G401.6 (cell line): ENCODE results near the gene EFHB.
A peak's percentile ranks its signal among the peaks of the same experiment; 100 is the strongest.
"Not testable (repeated sequence)": the region's sequence is repeated elsewhere in the genome, so short reads cannot be mapped to it uniquely, and the experiment has no call there.

Source experiments
- FAIRE-seq: peaks from 2 replicates; lab custom pipeline; 2012; peaks lifted over from hg19 to GRCh38; lab: Jason Lieb, UNC

EFHB gene, protein sequence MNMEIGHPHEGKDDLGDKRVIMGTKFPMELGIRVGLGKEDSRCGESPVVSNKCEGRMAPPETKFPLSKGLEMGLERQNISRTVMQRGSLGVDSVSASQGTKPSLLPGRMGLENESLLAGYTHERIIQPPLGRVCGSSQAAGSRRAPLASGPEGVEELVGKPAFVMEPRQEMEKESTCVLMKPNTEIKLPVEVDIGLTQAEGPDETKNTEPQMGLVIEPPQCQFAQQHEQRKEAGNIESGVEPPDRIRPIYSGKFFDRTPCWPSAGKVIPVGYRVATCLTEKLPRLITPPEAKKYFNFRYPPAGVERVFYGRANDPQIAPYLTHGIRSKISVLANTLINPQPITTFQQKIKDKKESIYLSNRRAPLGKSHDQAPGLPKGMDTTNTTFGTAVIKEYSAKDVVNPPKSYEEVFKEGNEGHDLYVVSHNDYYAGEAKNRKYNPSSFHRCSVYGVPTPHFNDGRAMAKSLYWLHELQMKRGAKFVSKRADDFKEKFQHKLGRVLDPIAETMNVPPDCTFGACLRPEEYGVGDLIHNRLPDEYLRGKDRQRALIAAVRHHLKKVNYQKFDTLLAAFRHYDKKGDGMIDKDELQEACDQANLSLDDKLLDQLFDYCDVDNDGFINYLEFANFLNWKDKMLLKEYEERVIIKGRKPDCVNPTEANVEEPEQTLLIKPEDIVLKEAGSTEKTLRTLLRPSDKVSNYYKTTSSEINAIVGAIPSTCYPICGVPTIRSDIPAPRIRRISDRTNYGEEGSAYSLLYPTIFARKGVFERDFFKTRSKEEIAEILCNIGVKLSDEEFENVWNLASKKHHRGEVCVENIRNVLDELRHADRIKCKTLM

DNA sequence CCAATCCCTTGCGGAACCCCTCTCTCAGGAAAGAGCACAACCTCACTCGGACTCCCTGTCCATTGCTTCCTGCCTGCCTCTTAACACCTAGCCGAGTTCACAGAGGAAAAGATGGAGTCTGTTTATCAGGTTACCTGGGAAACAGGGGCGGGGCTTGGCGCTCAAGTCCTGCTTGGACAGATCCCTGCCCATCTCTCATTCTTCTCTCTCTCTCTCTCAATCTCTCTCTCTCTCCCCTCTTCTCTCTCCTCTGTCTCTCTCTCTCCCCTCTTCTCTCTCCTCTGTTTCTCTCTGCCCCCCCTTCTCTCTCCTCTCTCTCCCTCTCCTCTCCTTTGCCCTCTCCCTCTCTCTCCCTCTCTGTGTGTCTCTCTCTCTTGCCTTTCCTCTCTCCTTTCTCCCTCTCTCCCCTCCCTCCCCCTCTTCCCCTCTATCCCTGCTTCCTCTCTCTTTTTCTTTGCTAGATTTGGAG lies at the start of gene EFHB:
EFHB (minus strand) TSS at position 120 of the 469 bp plus-strand sequence. CDS start 199 bp downstream, outside the sequence.
- FAIRE-seq: no peak

GRCh38 chr3:19972054-19972453 lies 38.0 kb upstream of the EFHB start:
- no peak for FAIRE-seq

- no peak for FAIRE-seq
Observed at GRCh38 chr3:19970327-19970726, 36.3 kb upstream of the EFHB start.

DNA sequence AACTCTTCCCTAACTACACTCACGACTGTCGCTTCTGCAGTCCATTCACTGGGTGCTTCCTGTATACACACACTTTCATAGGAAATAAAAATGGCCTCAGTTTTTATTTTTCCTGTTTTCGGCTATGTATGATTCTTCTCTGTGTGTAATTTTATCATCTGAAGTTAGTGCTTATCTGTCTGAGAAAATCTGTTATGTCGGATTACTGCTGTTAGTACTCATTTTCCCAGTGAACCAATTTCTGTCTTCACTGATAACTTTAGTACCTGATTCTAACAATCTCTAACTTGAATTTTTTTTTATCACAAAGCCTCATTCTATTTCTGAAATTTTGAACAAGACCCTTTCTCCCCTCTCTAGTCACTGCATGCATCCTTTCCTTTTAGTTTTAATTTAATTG lies 33.8 kb upstream of the EFHB start:
- no peak for FAIRE-seq

GRCh38 chr3:19967208-19967607 lies 33.2 kb upstream of the EFHB start:
- FAIRE-seq: no peak

- no peak for FAIRE-seq
Observed at GRCh38 chr3:19961960-19962359, 27.9 kb upstream of the EFHB start.

DNA sequence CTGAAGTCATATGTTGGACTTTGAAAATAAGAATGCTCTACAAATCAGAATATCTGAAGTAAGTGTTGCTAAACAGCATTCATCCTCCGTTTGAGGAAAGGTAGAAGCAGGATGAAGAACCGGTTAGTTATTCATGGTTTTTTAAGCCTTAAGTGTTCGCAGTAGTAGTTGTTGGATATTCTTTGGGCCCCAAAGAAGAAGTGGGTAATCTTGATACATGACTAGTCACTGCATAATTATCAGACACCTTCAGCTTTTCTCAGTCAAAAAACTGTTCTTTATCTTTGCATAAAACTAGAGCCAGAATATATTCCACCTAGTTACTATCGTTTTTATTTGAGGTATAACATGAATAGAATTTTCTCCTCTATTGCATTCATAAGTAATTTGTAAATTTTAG lies 26.7 kb upstream of the EFHB start:
- no peak for FAIRE-seq

DNA sequence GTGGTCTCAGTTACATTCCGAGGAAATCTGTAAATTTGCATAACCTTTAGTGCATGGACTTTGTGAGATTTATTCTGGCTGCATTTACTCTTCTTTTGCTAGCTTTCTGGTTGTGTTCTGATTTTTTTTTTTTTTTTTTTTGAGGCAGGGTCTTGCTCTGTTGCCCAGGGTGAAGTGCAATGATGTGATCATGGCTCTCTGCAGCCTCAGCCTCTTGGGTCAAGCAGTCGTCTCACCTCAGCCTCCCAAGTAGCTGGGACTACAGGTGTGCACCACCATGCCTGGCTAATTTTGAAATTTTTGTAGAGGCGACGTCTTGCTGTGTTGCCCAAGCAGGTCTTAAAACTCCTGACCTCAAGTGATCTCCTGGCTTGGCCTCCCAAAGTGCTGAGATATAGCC lies 25.5 kb upstream of the EFHB start:
- no peak for FAIRE-seq

DNA sequence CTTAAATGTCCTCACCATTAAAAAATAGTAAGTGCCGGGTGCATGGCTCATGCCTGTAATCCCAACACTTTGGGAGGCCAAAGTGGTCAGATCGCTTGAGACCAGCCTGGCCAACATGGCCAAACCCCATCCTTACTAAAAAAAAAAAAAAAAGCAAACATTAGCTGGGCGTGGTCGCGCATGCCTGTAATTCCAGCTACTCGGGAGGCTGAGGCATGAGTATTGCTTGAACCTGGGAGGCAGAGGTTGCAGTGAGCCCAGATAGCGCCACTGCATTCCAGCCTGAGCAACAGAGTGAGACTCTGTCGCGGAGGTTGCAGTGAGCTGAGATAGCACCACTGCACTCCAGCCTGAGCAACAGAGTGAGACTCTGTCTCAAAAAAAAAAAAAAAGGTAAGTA lies 23.3 kb upstream of the EFHB start:
- FAIRE-seq: not testable (repeated sequence)

DNA sequence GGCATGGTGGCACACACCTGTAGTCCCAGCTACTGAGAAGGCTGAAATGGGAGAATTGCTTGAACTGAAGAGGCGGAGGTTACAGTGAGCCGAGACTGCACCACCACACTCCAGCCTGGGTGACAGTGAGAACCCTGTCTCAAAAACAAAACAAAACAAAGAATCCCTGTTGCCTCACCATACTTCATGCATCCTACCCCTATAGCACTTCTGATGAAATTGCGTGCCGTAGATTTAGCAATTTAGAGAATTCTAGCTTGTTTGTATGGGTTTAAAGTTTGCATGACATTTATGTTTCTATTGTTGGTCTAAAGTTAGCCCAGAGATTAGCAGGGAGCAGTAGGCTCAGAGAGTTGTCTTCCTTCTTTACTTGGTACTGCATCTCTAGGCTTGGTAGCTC lies 20.7 kb upstream of the EFHB start:
- no peak for FAIRE-seq

- no peak for FAIRE-seq
Observed at GRCh38 chr3:19950316-19950715, 16.3 kb upstream of the EFHB start.

DNA sequence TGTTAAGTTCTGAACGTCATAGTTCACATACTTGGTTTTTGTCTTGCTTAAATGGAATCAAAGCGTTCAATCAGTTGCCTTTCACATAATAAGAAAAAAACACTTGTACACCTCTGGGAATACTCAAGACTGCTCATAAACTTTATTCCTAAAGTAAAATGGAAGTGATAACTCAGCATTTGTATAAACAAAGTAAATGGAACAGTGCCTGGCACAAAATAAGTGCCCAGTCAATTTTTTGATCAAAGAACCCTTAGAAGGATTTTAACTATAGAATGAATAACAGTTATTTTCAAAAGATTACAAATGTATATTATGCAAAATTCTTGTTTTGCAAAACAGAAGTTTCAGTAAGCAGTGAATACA lies 14.2 kb upstream of the EFHB start:
- FAIRE-seq: no peak

- FAIRE-seq: no peak
Observed at GRCh38 chr3:19947549-19948225, 13.7 kb upstream of the EFHB start.

DNA sequence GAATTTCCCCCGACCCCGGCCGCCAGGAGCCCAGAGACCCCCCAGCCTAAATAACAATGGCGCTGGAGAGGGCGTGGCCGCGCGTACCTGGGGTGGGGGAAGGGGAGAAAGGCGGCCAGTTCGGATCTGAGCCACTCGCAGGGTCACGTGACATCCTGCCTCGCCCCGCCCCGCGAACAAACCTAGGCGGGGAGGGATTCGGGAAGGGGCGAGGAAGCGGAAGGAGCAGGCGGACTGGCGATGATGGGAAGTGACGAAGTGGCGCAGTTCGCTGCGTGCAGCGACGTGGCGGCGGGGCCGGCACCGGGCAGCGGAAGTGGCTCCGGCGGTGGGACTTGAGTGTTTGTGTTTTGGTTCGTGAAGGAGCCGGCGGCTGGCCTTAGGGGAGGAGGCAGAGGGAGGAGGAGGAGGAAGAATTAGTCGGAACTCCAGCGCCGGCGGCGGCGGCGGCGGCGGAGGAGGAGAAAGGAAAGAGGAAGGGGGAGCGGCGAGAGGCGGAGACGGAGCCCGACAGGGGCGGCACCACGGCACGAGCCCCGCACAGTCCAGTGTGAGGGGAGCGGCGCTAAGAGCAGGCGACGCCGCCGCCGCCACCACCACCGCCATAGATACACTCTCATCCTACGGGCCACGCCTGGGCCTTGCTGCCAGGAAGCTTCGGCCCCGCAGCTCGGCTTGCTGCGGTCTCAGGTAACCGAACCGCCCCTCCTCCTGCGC lies 13.0 kb upstream of the EFHB start, which contains the start of gene RAB5A:
RAB5A (plus strand) TSS at position 266 of the 717 bp plus-strand sequence. CDS start 3,802 bp downstream, outside the sequence.
- FAIRE-seq: peak; percentile 98

DNA sequence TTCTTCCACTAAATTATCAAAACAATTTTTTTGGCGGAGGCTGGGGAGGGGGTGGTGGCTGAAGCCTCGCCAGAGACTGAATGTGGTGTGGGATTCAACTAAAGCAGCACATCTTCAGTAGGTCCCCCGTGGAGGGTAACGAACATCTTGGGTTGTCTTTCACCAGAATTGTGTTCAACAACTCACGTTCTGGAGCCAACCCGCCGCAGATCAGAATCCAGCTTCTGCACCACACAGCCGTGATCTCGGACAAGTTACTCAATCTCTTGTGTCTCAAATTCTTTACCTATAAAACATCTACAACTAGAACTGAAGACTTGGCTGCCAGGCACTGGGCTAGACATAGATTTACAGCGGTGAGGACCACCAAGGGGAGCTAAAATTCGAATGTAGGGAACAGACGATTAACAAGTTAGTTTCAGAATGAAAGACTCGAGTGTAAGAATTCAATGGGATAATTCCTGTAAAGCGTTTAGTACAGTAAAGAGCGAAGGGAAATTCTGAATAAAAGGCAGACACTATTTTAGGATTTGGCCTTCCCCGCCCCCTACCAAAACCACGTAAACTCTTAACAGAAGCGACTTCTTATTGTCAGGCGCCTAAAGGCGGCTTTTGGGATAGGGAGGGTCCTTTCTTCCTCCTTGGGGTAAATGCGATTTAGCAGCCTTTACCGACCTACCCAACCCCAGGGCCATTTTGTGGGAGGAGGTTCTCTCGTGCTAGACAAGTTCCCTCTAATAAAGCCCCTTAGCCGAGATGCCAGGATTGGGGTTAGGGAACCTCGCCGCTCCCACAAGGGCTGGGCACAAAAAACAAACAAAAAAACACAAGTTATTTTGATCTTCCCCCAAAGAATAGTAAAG lies 12.2 kb upstream of the EFHB start:
- FAIRE-seq: no peak

GRCh38 chr3:19945534-19945933 lies 11.5 kb upstream of the EFHB start:
- FAIRE-seq: no peak

GRCh38 chr3:19940643-19941042 lies 6.6 kb upstream of the EFHB start:
- no peak for FAIRE-seq

DNA sequence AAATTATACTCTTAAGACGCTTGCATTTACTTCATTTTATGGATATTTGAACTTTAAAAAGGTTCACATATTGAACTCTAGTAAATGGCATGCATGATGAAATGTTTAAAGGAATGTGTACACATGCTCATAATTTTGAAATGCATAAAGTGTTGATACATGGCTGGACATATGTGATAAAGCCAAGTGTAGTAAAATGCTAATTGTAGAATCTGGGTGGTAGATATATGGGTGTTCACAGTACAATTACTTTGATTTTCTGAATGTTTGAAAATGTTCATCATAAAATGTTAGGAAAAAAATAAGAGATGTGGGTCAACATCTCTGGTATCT lies 4.2 kb upstream of the EFHB start:
- FAIRE-seq: no peak

DNA sequence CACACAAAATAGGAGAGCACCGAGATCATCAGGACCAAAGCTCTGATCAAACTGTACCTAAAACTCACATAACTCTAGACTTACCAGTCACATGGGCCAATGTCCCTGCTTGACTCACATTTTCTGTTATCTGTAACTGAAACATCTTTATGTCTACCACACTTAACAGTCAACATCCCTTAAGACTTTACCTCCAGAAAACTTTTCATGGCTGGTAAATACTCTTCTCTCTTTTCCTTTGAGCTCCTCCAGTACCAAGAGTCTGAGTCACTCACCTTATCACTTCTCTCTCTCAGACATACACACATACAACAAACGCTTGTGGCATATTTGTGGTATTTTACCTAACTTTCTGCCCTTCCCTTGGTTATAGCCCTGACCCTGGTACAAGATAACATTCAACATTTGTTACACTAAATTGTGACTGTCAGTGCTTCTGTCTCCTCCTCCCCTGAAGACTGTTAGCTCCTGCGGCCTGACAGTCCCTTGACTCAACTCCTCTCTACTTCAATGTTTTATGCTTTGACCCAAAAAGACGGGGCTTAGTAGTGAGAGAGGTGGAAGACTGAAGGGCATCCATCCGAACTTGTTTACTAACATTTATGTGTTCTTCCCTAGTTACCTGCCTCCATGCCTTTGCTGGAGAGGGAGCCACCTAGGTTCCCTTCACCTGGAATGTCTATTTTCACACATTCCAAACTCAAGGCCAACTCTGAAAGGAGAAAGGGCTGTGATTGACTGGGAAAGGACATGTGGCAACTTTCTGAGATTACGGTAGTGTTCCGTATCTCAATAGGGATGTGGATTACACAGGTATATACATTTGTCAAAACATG lies 3.7 kb upstream of the EFHB start:
- FAIRE-seq: no peak

DNA sequence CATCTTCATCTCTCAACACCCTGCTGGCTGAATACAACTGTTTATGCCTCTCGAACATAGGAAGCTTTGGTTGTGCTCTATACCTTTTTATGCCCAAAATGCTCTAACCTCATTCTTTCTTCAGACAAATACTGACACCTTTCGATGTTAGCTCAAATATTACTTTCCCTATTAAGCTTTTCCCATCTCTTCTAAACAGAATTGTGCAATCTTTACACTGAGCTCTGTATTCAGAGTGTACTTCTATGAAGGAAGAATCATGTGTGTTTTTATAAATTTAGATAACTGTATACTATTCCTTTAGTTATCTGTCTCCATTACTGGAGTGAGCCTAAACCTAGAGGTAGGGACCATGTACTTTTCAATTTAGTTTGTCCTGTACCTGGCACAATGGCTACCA lies 1.6 kb downstream of the EFHB start:
- no peak for FAIRE-seq
